Activated T-cell treated with anti-CD3 and anti-CD28 coated beads, Interleukin-2, amount 50 U/mL, for 4 hours (primary cell): ENCODE measurements around the gene CDKN1A. TPM values are rescaled to one million over a fixed set of nuclear protein-coding genes. Genes with fewer than 3 reads are reported as not detected.
"Not testable (repeated sequence)": the region's sequence is repeated elsewhere in the genome, so short reads cannot be mapped to it uniquely, and the experiment has no call there.

Experiments used
- ATAC-seq, 2 donors: fragments of 200-7000 bp; cut with Tn5 transposase; one replicate each; pipeline ENCODE4 v1.10.0; 2021
- DNase-seq: peaks from one replicate; pipeline ENCODE4 v3.0.0-alpha.2; 2020
- H3K27me3 Mint-ChIP-seq: one replicate; pipeline ENCODE4 v1.8.0; 2021; ENCODE audit warnings: low read depth, mixed read lengths
- H3K36me3 Mint-ChIP-seq: one replicate; pipeline ENCODE4 v1.8.0; 2022; ENCODE audit warnings: mixed read lengths; ENCODE audit not compliant: insufficient read depth
- H3K4me1 Mint-ChIP-seq: one replicate; pipeline ENCODE4 v1.8.0; 2021; ENCODE audit warnings: low read depth, mixed read lengths
- H3K4me3 Mint-ChIP-seq: one replicate; pipeline ENCODE4 v1.8.0; 2021; ENCODE audit warnings: mild to moderate bottlenecking, moderate library complexity, mixed read lengths
- H3K9me3 Mint-ChIP-seq: one replicate; pipeline ENCODE4 v1.8.0; 2021; ENCODE audit warnings: mixed read lengths
- total RNA-seq, 3 donors: library from RNA; stranded (reverse); gene quantifications; one replicate each; pipeline ENCODE4 v1.2.1, GENCODE V29; 2021

CDKN1A gene
- total RNA-seq, 3 donors from 2014 or later = 23.2 to 42.0 (median 28.3) TPM

- no peaks in the 10 kb centered on the region for H3K36me3 Mint-ChIP-seq
- ATAC-seq (no peak), DNase-seq (no peak)
- no peaks in the 10 kb centered on the region for H3K9me3 Mint-ChIP-seq
- peaks cover 3% of the 10 kb centered on the region for H3K27me3 Mint-ChIP-seq
- H3K4me3 Mint-ChIP-seq = no peak overlapping the region
- H3K4me1 Mint-ChIP-seq = no peaks in the 10 kb centered on the region
Measured at GRCh38 chr6:36649086-36649485, 29.4 kb upstream of the CDKN1A start.

GRCh38 chr6:36649701-36650484 lies 28.6 kb upstream of the CDKN1A start:
- Mint-ChIP-seq H3K36me3 (no peaks in the 10 kb centered on the region), H3K27me3 (peaks cover 2% of the 10 kb centered on the region), H3K4me3 (no peak overlapping the region), H3K9me3 (no peaks in the 10 kb centered on the region), H3K4me1 (no peaks in the 10 kb centered on the region)
- no peak for DNase-seq
- ATAC-seq = no peak

- H3K36me3 Mint-ChIP-seq = no peaks in the 10 kb centered on the region
- H3K4me3 Mint-ChIP-seq = no peak overlapping the region
- H3K4me1 Mint-ChIP-seq = no peaks in the 10 kb centered on the region
- H3K27me3 Mint-ChIP-seq = peaks cover 12% of the 10 kb centered on the region
- no peaks in the 10 kb centered on the region for H3K9me3 Mint-ChIP-seq
- DNase-seq = no peak
- no peak for ATAC-seq
Measured at GRCh38 chr6:36650848-36651478, 27.6 kb upstream of the CDKN1A start.

- H3K4me1 Mint-ChIP-seq = no peaks in the 10 kb centered on the region
- H3K4me3 Mint-ChIP-seq = no peak overlapping the region
- H3K9me3 Mint-ChIP-seq = no peaks in the 10 kb centered on the region
- H3K36me3 Mint-ChIP-seq = no peaks in the 10 kb centered on the region
- DNase-seq (no peak), ATAC-seq (no peak)
- peaks cover 15% of the 10 kb centered on the region for H3K27me3 Mint-ChIP-seq
Measured at GRCh38 chr6:36651659-36652379, 26.7 kb upstream of the CDKN1A start.

GRCh38 chr6:36654469-36654868 lies 24.0 kb upstream of the CDKN1A start:
- DNase-seq, H3K9me3 Mint-ChIP-seq, H3K36me3 Mint-ChIP-seq, H3K4me1 Mint-ChIP-seq, H3K4me3 Mint-ChIP-seq, ATAC-seq: not testable (repeated sequence)
- H3K27me3 Mint-ChIP-seq = peaks cover 32% of the 10 kb centered on the region

- Mint-ChIP-seq H3K4me3 (no peak overlapping the region), H3K27me3 (peaks cover 40% of the 10 kb centered on the region), H3K4me1 (no peaks in the 10 kb centered on the region), H3K9me3 (no peaks in the 10 kb centered on the region), H3K36me3 (no peaks in the 10 kb centered on the region)
- ATAC-seq = no peak
- no peak for DNase-seq
Measured at GRCh38 chr6:36655085-36655724, 23.3 kb upstream of the CDKN1A start.

- no peaks in the 10 kb centered on the region for H3K9me3 Mint-ChIP-seq
- no peak overlapping the region for H3K4me3 Mint-ChIP-seq
- H3K4me1 Mint-ChIP-seq = no peaks in the 10 kb centered on the region
- peaks cover 41% of the 10 kb centered on the region for H3K27me3 Mint-ChIP-seq
- H3K36me3 Mint-ChIP-seq = no peaks in the 10 kb centered on the region
- DNase-seq (no peak), ATAC-seq (no peak)
Measured at GRCh38 chr6:36656441-36656840, 22.1 kb upstream of the CDKN1A start.

- Mint-ChIP-seq H3K4me1 (peaks cover under 1% of the 10 kb centered on the region), H3K36me3 (no peaks in the 10 kb centered on the region), H3K4me3 (no peak overlapping the region), H3K9me3 (no peaks in the 10 kb centered on the region), H3K27me3 (peaks cover 41% of the 10 kb centered on the region)
- DNase-seq (no peak), ATAC-seq (no peak)
Measured at GRCh38 chr6:36657271-36657670, 21.2 kb upstream of the CDKN1A start.

- H3K4me3 Mint-ChIP-seq = no peak overlapping the region
- H3K4me1 Mint-ChIP-seq = peaks cover 8% of the 10 kb centered on the region
- H3K9me3 Mint-ChIP-seq = no peaks in the 10 kb centered on the region
- peaks cover 41% of the 10 kb centered on the region for H3K27me3 Mint-ChIP-seq
- DNase-seq (no peak), ATAC-seq (no peak)
- H3K36me3 Mint-ChIP-seq = no peaks in the 10 kb centered on the region
Measured at GRCh38 chr6:36657942-36658544, 20.5 kb upstream of the CDKN1A start.

- DNase-seq = no peak
- Mint-ChIP-seq H3K4me1 (peaks cover 16% of the 10 kb centered on the region), H3K36me3 (no peaks in the 10 kb centered on the region), H3K27me3 (peaks cover 41% of the 10 kb centered on the region), H3K9me3 (no peaks in the 10 kb centered on the region), H3K4me3 (no peak overlapping the region)
- no peak for ATAC-seq
Measured at GRCh38 chr6:36659271-36659670, 19.2 kb upstream of the CDKN1A start.

GRCh38 chr6:36660771-36661471 lies 17.6 kb upstream of the CDKN1A start:
- ATAC-seq = no peak
- peaks cover 17% of the 10 kb centered on the region for H3K4me1 Mint-ChIP-seq
- no peak for DNase-seq
- H3K9me3 Mint-ChIP-seq = no peaks in the 10 kb centered on the region
- H3K27me3 Mint-ChIP-seq = peaks cover 34% of the 10 kb centered on the region
- H3K36me3 Mint-ChIP-seq = no peaks in the 10 kb centered on the region
- no peak overlapping the region for H3K4me3 Mint-ChIP-seq

- Mint-ChIP-seq H3K36me3 (no peaks in the 10 kb centered on the region), H3K9me3 (no peaks in the 10 kb centered on the region), H3K4me1 (peaks cover 17% of the 10 kb centered on the region), H3K4me3 (no peak overlapping the region), H3K27me3 (peaks cover 26% of the 10 kb centered on the region)
- ATAC-seq (peak; percentile 25 to 27), DNase-seq (no peak)
Measured at GRCh38 chr6:36662380-36662779, 16.1 kb upstream of the CDKN1A start.

GRCh38 chr6:36662827-36663256 lies 15.7 kb upstream of the CDKN1A start:
- H3K4me1 Mint-ChIP-seq = peaks cover 17% of the 10 kb centered on the region
- no peak for DNase-seq

More at GRCh38 chr6:36662827-36663256, 15.7 kb upstream of the CDKN1A start:
- H3K9me3 Mint-ChIP-seq = no peaks in the 10 kb centered on the region
- peak in 1 of 2 donors; percentile 52 for ATAC-seq
- H3K36me3 Mint-ChIP-seq = no peaks in the 10 kb centered on the region
- H3K4me3 Mint-ChIP-seq = no peak overlapping the region
- peaks cover 22% of the 10 kb centered on the region for H3K27me3 Mint-ChIP-seq
